IMR-90 (cell line): ENCODE measurements around the gene PKDCC. TPM values are rescaled to one million over a fixed set of nuclear protein-coding genes. Genes with fewer than 3 reads are reported as not detected.

Source experiments
- ATAC-seq: fragments of 200-7000 bp; cut with Tn5 transposase; 2 replicates; pipeline ENCODE4 v1.9.1; 2020; ENCODE audit warnings: low read depth, mild to moderate bottlenecking, moderate library complexity
- BruUV-seq: library from RNA; stranded (reverse); fragments of 400-500 nt; replicated peaks from 2 replicates; lab custom pipeline; 2021; lab: Mats Ljungman, UMichigan
- CTCF ChIA-PET: fragments of 300-600 bp; formaldehyde crosslinking; extraction: SDS; loops from one replicate; lab custom pipeline; 2021; ENCODE audit warnings: antibody characterized with exemption; lab: Yijun Ruan, JAX
- POLR2A ChIA-PET: fragments of 300-600 bp; sonication (Branson Sonifier 250); formaldehyde crosslinking; loops from one replicate; lab custom pipeline; 2022; ENCODE audit warnings: antibody characterized with exemption; ENCODE audit not compliant: unreplicated experiment; lab: Charles Lee
- DNase-seq: peaks from one replicate; pipeline ENCODE4 v3.0.0; 2013
- H2AFZ ChIP-seq: replicated peaks from 2 replicates; pipeline ENCODE3; 2013; ENCODE audit warnings: low read length, mild to moderate bottlenecking; ENCODE audit not compliant: poor library complexity
- H2AK5ac ChIP-seq: 2 replicates; pipeline ENCODE4 v1.6.1; 2013; ENCODE audit warnings: low read depth, low read length, inconsistent platforms
- H2AK9ac ChIP-seq: replicated peaks from 2 replicates; pipeline ENCODE3; 2013; ENCODE audit warnings: mild to moderate bottlenecking, low read depth, low read length, moderate library complexity; ENCODE audit not compliant: poor library complexity
- H2BK120ac ChIP-seq: 2 replicates; pipeline ENCODE4 v1.6.1; 2013; ENCODE audit warnings: low read depth, low read length, inconsistent platforms
- H2BK15ac ChIP-seq: 3 replicates; pipeline ENCODE4 v1.6.1; 2013; ENCODE audit warnings: low read depth, low read length, inconsistent platforms
- H2BK20ac ChIP-seq: 2 replicates; pipeline ENCODE4 v1.6.1; 2013; ENCODE audit warnings: low read depth, mild to moderate bottlenecking, inconsistent platforms, low read length, moderate library complexity
- H2BK5ac ChIP-seq: 2 replicates; pipeline ENCODE4 v1.6.1; 2013; ENCODE audit warnings: mild to moderate bottlenecking, low read depth, low read length, inconsistent platforms; ENCODE audit not compliant: poor library complexity, severe bottlenecking
- H3K14ac ChIP-seq: replicated peaks from 2 replicates; pipeline ENCODE4 v1.6.1; 2013; ENCODE audit warnings: low read depth, low read length, inconsistent platforms
- H3K18ac ChIP-seq: 2 replicates; pipeline ENCODE4 v1.6.1; 2013; ENCODE audit warnings: low read depth, low read length, control low read depth
- H3K23ac ChIP-seq: 2 replicates; pipeline ENCODE4 v1.6.1; 2013; ENCODE audit warnings: low read depth, low read length, inconsistent platforms
- H3K27ac ChIP-seq: 2 replicates; pipeline ENCODE4 v1.5.1; 2013; ENCODE audit warnings: mild to moderate bottlenecking, control low read depth, low read length; ENCODE audit not compliant: insufficient read depth
- H3K27me3 ChIP-seq: 2 replicates; pipeline ENCODE4 v1.6.1; 2013; ENCODE audit warnings: low read length; ENCODE audit not compliant: control insufficient read depth, insufficient read depth
- H3K36me3 ChIP-seq: 2 replicates; pipeline ENCODE4 v1.6.1; 2013; ENCODE audit warnings: low read length, mixed read lengths; ENCODE audit not compliant: control insufficient read depth, insufficient read depth
- H3K4ac ChIP-seq: 2 replicates; pipeline ENCODE4 v1.6.1; 2013; ENCODE audit warnings: low read depth, low read length, inconsistent platforms
- H3K4me1 ChIP-seq: 2 replicates; pipeline ENCODE4 v1.6.1; 2013; ENCODE audit warnings: low read length, mixed read lengths; ENCODE audit not compliant: control insufficient read depth, insufficient read depth
- H3K4me2 ChIP-seq: 2 replicates; pipeline ENCODE4 v1.6.1; 2013; ENCODE audit warnings: low read depth, mild to moderate bottlenecking, control low read depth, low read length, moderate library complexity
- H3K4me3 ChIP-seq: 2 replicates; pipeline ENCODE4 v1.5.1; 2013; ENCODE audit warnings: low read depth, mild to moderate bottlenecking, control low read depth, low read length, moderate library complexity; ENCODE audit not compliant: insufficient read depth
- H3K56ac ChIP-seq: 2 replicates; pipeline ENCODE4 v1.6.1; 2013; ENCODE audit warnings: low read length, inconsistent platforms; ENCODE audit not compliant: insufficient read depth; ENCODE audit errors: extremely low read depth
- H3K79me1 ChIP-seq, 2 experiments: 2 replicates each; pipeline ENCODE4 v1.6.1; 2013; ENCODE audit warnings: low read length in 2 of 2, inconsistent platforms in 1 of 2, low read depth in 1 of 2
- H3K9ac ChIP-seq: 2 replicates; pipeline ENCODE4 v1.6.1; 2013; ENCODE audit warnings: low read depth, low read length, control low read depth
- H3K9me1 ChIP-seq: 2 replicates; pipeline ENCODE4 v1.6.1; 2013; ENCODE audit warnings: low read length, inconsistent platforms; ENCODE audit not compliant: insufficient read depth
- H3K9me3 ChIP-seq: 2 replicates; pipeline ENCODE4 v1.6.1; 2013; ENCODE audit warnings: low read length; ENCODE audit not compliant: control insufficient read depth, insufficient read depth
- H4K20me1 ChIP-seq: 2 replicates; pipeline ENCODE4 v1.6.1; 2013; ENCODE audit warnings: low read length, inconsistent platforms; ENCODE audit not compliant: insufficient read depth
- H4K5ac ChIP-seq: 2 replicates; pipeline ENCODE4 v1.6.1; 2013; ENCODE audit warnings: mild to moderate bottlenecking, low read depth, low read length, control low read depth
- H4K8ac ChIP-seq, 2 experiments: 2 replicates each; pipeline ENCODE4 v1.6.1; 2013; ENCODE audit warnings: low read depth in 2 of 2, low read length in 2 of 2, control low read depth in 1 of 2, inconsistent platforms in 1 of 2
- H4K91ac ChIP-seq: 2 replicates; pipeline ENCODE4 v1.6.1; 2013; ENCODE audit warnings: low read depth, low read length, inconsistent platforms; ENCODE audit not compliant: insufficient read depth
- BHLHE40 ChIP-seq: fragments of 150-350 bp; IDR thresholded peaks from 2 replicates; pipeline ENCODE4 v1.6.1; 2016; ENCODE audit warnings: mild to moderate bottlenecking, low read depth, low read length
- CEBPB ChIP-seq: IDR thresholded peaks from 2 replicates; pipeline ENCODE4 v1.6.1; 2012; ENCODE audit warnings: low read depth, low read length, improper control_type of control experiment
- CHD1 ChIP-seq: IDR thresholded peaks from 2 replicates; pipeline ENCODE4 v1.6.1; 2012; ENCODE audit warnings: low read depth, low read length, improper control_type of control experiment
- CTCF ChIP-seq: conservative IDR thresholded peaks from 2 replicates; pipeline ENCODE4 v1.5.1; 2012; ENCODE audit warnings: mild to moderate bottlenecking, low read depth, low read length, improper control_type of control experiment
- ELK1 ChIP-seq: fragments of 150-350 bp; IDR thresholded peaks from 2 replicates; pipeline ENCODE4 v1.6.1; 2016; ENCODE audit warnings: low read depth, mild to moderate bottlenecking, low read length, moderate library complexity, borderline replicate concordance
- FOS ChIP-seq: fragments of 150-350 bp; IDR thresholded peaks from 2 replicates; pipeline ENCODE4 v1.6.1; 2016; ENCODE audit warnings: low read depth, low read length
- MAFK ChIP-seq: IDR thresholded peaks from 2 replicates; pipeline ENCODE4 v1.6.1; 2012; ENCODE audit warnings: low read depth, low read length, improper control_type of control experiment
- MAZ ChIP-seq: IDR thresholded peaks from 2 replicates; pipeline ENCODE4 v1.6.1; 2012; ENCODE audit warnings: low read depth, mild to moderate bottlenecking, low read length, improper control_type of control experiment, moderate library complexity, borderline replicate concordance
- MXI1 ChIP-seq: IDR thresholded peaks from 2 replicates; pipeline ENCODE4 v1.6.1; 2012; ENCODE audit warnings: low read depth, mild to moderate bottlenecking, low read length, moderate library complexity, borderline replicate concordance
- NFE2L2 ChIP-seq: fragments of 150-350 bp; IDR thresholded peaks from 2 replicates; pipeline ENCODE4 v1.6.1; 2016; ENCODE audit warnings: low read depth, mild to moderate bottlenecking, low read length
- POLR2A ChIP-seq: IDR thresholded peaks from 2 replicates; pipeline ENCODE4 v1.6.1; 2012; ENCODE audit warnings: mild to moderate bottlenecking, low read depth, low read length
- RAD21 ChIP-seq: IDR thresholded peaks from 2 replicates; pipeline ENCODE4 v1.6.1; 2012; ENCODE audit warnings: low read length, improper control_type of control experiment
- RCOR1 ChIP-seq: IDR thresholded peaks from 2 replicates; pipeline ENCODE4 v1.6.1; 2012; ENCODE audit warnings: mild to moderate bottlenecking, low read length, improper control_type of control experiment; ENCODE audit not compliant: insufficient replicate concordance
- RFX5 ChIP-seq: IDR thresholded peaks from 2 replicates; pipeline ENCODE4 v1.8.0; 2012; ENCODE audit warnings: low read depth, mild to moderate bottlenecking, low read length, moderate library complexity
- SMC3 ChIP-seq: fragments of 150-350 bp; IDR thresholded peaks from 2 replicates; pipeline ENCODE4 v1.6.1; 2016; ENCODE audit warnings: low read depth, mild to moderate bottlenecking, antibody characterized with exemption, low read length, moderate library complexity
- USF2 ChIP-seq: fragments of 150-350 bp; IDR thresholded peaks from 2 replicates; pipeline ENCODE4 v1.6.1; 2017; ENCODE audit warnings: mild to moderate bottlenecking, antibody characterized with exemption, low read length, low read depth
- WGBS, 2 experiments: methylation state at CpG; one replicate each; pipeline versions ENCODE4 v1.1.5 to v1.1.7; 2013; ENCODE audit warnings: missing lambda C conversion rate in 2 of 2; ENCODE audit not compliant: insufficient read length in 1 of 2; ENCODE audit errors: extremely low coverage in 2 of 2; 5-methylcytosine and 5-hydroxymethylcytosine counted together
- dilution Hi-C: fragments of 300-500 bp; cut with HindIII; formaldehyde crosslinking; loops from one replicate; pipeline ENCODE4 v1.14.3; 2018; ENCODE audit warnings: low sequenced_read_pairs; ENCODE audit not compliant: unreplicated experiment
- in situ Hi-C: fragments of 300-500 bp; cut with MboI; formaldehyde crosslinking; loops from 3 replicates; pipeline ENCODE4 v1.14.3; 2019; ENCODE audit warnings: low sequenced_read_pairs, inconsistent platforms, mixed read lengths
- intact Hi-C: fragments of 100-400 bp; cut with micrococcal nuclease; formaldehyde crosslinking; loops from 2 replicates; pipeline ENCODE4 v1.10.0; 2022
- polyA plus RNA-seq, 3 experiments: library from polyadenylated mRNA; depleted of rRNA; stranded (reverse); fragments of >200 nt; gene quantifications; 2 replicates each; pipeline ENCODE4 v1.2.3, GENCODE V29; 2012; ENCODE audit warnings: low replicate concordance in 1 of 3
- total RNA-seq: library from RNA; depleted of rRNA; stranded (reverse); fragments of >200 nt; gene quantifications from 2 replicates; pipeline ENCODE4 v1.2.3, GENCODE V29; 2012

The PKDCC gene
- total and polyA plus RNA-seq, 2 of the 4 experiments (the other 2 are of a cell fraction), result 55.6 to 95.7 TPM

GRCh38 chr2:42001711-42002201 lies 46.1 kb upstream of the PKDCC start:
- H3K9me3 ChIP-seq, result peaks cover 6% of the 10 kb centered on the region; the same call in 1 of the 2 replicates
- H3K9me1 ChIP-seq, result no peaks in the 10 kb centered on the region
- no peak overlapping the region for H3K56ac ChIP-seq
- H2BK15ac ChIP-seq, result no peak overlapping the region
- in situ Hi-C loops (no loop called here), dilution Hi-C loops (no loop called here), intact Hi-C loops (loop anchor here (1.0 kb wide), 1 partner anchor 28 kb away; no protein-coding TSS in a partner anchor)
- no peak for DNase-seq
- no peaks in the 10 kb centered on the region for H4K20me1 ChIP-seq
- H2AFZ ChIP-seq, result no peak overlapping the region
- ChIA-PET CTCF (no interaction called here), POLR2A (no interaction called here)
- H3K14ac ChIP-seq, result no peak overlapping the region
- H3K4me2 ChIP-seq, result no peak overlapping the region
- no peaks in the 10 kb centered on the region for H3K79me1 ChIP-seq
- no peak overlapping the region for H4K8ac ChIP-seq
- no peak overlapping the region for H3K4ac ChIP-seq
- H2AK5ac ChIP-seq, result no peak overlapping the region
- TF ChIP-seq BHLHE40 (no peak), FOS (no peak), MAFK (no peak), MAZ (no peak), POLR2A (no peak), USF2 (no peak), RFX5 (no peak), CTCF (no peak), ELK1 (no peak), RAD21 (no peak), NFE2L2 (no peak), CHD1 (no peak), MXI1 (no peak), CEBPB (no peak), SMC3 (no peak), RCOR1 (no peak)
- no peak overlapping the region for H3K27ac ChIP-seq
- BruUV-seq, result no TSS peak
- no peak overlapping the region for H2BK20ac ChIP-seq
- H2BK120ac ChIP-seq, result no peak overlapping the region
- H3K36me3 ChIP-seq, result no peaks in the 10 kb centered on the region
- no peak overlapping the region for H3K18ac ChIP-seq
- H2AK9ac ChIP-seq, result no peak overlapping the region
- H3K4me1 ChIP-seq, result no peaks in the 10 kb centered on the region
- H3K27me3 ChIP-seq, result peaks cover 35% of the 10 kb centered on the region
- H3K4me3 ChIP-seq, result no peak overlapping the region
- no peak overlapping the region for H3K9ac ChIP-seq
- H4K5ac ChIP-seq, result no peak overlapping the region
- WGBS, 2 experiments, result 55% methylated on average over 9 of the region's 21 CpGs; no CpG with 5 or more reads in 1 of the 2 experiments
- H4K91ac ChIP-seq, result no peak overlapping the region
- no peak overlapping the region for H2BK5ac ChIP-seq
- no peak overlapping the region for H3K23ac ChIP-seq
- ATAC-seq, result no peak
